Fibroblast of skin of right biceps (primary cell): Measurements from ENCODE around the gene TTC9.
A peak's percentile ranks its signal among the peaks of the same experiment; 100 is the strongest.

Experiments used
- DNase-seq: peaks from one replicate; pipeline ENCODE4 v3.0.0-alpha.2; 2013

Gene TTC9

DNA sequence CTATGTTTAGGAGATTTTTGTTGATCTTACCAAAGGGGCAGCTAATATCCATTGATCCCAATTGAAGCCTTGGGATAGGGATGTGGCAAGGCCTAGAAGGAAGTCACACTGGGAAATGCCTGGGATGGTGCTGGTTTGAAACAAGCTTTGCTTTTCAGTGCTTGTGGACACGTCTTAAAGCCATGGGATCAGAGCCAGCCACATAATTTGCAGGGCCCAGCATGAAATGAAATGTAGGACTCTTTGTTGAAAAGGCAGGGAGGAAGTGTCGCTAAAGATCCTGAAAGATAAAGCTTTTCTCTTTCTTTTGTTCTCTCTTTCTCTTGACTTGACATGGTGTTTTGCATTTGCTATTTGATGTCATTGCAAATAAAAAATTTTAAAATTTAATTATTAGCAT, 5.0 kb downstream of the TTC9 start:
- no peak for DNase-seq

DNA sequence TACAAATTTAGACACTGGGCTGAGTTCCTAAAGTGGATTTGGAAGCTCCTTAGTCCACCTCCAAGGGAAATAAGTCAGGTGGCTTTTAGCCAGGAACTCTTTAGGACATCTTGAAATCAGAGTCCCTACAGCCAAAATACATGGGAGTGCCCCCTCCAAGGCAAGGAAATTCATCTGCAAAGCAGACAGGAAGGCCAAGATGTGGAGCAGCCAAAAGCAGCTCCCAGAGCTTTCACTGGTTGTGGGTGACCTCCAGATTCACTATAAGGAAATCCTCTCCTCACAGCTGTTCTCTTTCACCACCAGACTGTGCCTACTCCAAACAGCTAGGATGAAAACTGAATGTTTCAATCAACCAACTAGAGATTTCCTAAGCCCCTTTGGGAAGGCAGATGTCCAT, 6.6 kb downstream of the TTC9 start:
- no peak for DNase-seq

DNA sequence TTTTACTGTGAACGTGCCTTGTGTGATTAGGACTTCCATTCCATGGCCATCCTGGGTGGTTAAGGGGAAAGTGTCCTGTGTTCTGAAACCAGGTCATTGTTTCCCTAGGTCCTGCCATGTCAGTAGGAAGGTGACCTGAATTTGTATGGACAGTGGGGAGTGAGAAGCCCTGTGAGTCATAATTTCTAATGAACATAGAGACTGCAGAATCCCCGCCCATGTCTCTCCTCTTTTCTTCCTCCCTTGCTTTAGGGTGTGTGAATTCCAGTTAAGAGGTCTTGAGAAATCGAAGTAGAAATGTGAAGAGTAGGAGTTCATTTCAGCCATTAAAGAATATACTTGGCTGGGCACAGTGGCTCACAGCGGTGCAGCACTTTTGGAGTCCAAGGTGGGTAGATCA, 8.1 kb downstream of the TTC9 start:
- DNase-seq = no peak

DNA sequence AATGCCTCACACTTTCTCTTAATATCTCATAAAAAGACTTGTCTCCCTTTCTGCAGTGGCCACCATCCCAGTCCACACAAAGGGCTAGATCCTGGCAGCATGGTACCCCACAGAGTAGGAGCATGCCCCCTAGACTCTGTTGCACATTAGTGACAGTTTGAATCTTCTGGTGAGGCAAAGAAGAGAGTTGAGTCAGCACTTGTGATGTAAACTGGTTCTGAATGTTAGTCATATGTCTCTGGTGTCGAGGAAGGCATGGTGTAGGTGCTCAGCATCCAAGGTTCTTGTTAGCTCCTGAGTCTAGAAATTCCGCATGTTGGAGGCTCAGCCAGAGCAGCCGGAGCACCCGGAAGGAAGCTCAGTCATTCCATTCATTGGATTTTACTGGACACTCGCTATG, 9.8 kb downstream of the TTC9 start:
- no peak for DNase-seq

DNA sequence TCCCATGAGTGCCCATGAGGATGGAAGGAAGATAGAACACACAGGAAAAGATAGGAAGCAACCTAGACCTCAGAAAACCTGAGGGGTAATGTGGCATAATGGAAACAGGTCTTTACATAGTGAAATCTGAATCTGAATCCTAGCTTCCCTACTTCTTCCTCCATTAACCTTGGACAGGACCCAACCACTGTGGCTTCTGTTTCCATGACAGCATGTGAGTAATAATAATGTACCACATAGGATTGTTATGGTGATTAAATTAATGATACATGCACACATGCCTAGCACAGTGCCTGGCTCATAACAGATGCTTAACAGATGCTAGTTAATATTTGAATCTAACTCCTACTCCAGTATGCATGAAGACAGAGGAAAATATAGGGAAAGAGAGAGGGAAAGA, 11.2 kb downstream of the TTC9 start:
- DNase-seq = peak; percentile 16

DNA sequence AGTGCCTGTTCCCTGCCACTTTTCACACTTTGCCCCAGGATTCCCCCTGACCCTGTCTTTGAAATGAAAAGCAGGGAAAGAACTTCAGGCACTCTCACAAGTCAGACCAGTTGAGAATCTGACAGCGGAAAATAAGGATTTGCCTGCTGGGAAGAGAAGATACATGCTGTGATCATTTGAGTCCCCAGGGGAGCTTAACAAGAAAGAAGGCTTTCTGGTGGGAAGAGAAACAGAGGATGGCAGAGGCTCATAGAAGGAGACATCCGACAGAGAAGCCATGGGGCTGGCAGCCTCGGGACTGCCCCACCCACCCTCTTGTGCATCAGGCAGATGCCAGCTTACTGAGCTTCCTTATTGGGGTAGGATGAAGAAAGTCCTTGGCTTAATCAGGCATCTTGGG, 11.9 kb downstream of the TTC9 start:
- no peak for DNase-seq

DNA sequence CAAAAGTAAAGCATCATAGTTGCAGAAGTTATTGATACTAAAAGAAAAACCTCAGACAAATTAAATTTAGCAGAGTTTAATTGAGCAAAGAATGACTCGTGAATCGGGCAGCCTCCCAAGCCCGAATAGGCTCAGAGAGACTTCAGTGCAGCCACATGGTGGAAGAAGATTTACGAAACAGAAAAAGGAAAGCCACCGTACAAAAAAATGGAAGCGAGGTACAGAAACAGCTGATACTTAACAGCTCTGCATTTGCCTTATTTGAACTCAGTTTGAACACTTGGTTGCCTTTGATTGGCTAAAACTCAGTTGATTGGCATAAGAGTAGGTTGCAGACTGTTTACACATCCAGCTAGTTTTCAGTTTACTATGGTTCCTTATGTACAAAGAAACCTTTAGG, 12.9 kb downstream of the TTC9 start:
- no peak for DNase-seq

GRCh38 chr14:70655110-70655826, 13.6 kb downstream of the TTC9 start:
- DNase-seq = no peak

GRCh38 chr14:70658899-70659298, 17.2 kb downstream of the TTC9 start:
- no peak for DNase-seq

- no peak for DNase-seq
Observed at GRCh38 chr14:70660967-70661893, 19.5 kb downstream of the TTC9 start.

DNA sequence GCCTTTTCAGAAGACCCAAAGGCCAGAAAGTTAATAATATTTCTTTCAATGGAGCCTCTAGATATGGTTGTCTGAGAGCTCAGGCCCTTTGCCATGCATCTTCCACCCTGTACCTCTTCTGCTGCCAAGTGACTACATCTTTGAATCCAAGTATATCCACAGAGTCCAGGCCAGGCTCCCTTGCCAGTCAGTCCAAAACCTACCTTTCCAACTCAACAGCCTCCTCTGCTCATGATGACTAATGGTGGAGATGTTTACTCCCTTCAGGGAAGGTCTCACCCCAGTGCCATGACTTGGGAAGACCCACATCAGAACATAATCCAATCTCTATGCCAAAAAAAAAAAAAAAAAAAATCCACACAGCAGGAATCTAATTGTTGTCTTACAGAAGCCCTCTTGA, 20.4 kb downstream of the TTC9 start:
- DNase-seq = no peak

DNA sequence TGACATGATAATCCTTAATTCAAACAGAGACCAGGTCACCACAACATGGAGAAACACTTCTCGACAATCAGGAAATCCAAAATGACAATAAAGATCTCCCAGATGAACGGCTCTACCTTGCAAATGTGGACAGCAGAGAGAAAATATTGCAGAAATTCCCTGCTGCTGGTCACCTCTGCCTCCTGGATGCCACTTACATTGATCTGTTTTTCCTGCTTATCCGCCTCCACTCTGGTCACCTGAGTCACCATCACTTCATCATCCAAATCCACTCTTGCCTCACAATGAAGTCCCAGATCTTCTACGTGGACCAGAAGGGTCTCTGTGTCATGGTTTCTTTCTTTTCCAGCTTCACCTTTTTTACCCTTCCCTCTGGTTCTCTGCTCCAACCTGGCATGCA, 21.1 kb downstream of the TTC9 start:
- no peak for DNase-seq

GRCh38 chr14:70663707-70664179, 22.0 kb downstream of the TTC9 start:
- no peak for DNase-seq

GRCh38 chr14:70664698-70665447, 23.2 kb downstream of the TTC9 start:
- DNase-seq = no peak

- no peak for DNase-seq
Observed at GRCh38 chr14:70665448-70666360, 24.0 kb downstream of the TTC9 start.

GRCh38 chr14:70666361-70666686, 24.6 kb downstream of the TTC9 start:
- peak; percentile 27 for DNase-seq

DNA sequence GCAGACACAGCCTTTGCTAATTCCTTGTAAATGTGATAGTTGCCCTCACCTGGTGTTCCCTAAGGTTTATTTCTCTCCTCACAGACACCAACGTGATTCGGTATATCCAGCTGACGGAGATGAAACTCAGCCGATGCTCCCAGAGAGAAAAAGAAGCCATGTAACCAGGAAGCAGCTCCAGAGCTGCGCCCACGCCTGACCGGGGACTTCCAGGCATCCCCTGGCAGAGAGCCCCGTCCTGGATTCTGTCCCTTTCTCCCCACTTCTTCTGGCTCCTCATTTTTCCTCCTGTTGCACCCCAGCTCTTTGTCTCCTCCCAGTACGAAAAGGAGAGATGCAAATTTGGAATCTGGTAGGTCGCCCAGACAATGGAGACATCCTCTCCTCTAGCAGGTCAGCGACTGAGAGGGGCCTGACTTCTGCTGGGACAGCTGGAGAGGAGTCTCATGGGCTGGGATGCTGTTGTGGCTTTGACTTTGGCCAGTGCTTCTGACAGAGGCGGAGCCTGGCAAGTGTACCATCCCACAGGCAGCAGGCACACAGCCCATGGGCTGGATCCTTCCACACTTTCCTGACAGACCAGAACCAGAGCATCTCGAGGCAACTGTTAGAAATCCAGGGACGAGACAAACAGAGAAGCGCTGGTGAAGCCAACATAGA, 29.4 kb downstream of the TTC9 start:
- no peak for DNase-seq

GRCh38 chr14:70671652-70672644, 30.2 kb downstream of the TTC9 start:
- no peak for DNase-seq

DNA sequence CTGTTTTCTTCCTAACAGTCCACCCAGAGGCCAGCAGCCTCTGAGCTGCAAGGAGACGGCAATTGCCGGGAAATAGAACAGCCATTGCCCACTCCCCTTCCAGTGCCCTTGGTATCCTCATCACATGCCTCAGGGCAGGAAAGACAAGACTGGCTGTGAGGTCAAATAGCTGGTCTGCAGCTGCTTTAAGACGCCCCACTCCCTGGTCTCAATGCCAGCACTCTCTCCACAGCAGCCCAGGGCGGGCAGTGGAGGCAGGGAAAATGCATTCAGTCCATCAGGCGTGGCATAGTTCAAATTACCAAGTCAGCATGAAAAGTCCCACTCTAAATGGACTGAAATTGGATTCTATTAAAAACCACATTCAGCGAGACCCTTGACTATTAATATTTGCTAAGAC, 35.6 kb downstream of the TTC9 start:
- DNase-seq = no peak

DNA sequence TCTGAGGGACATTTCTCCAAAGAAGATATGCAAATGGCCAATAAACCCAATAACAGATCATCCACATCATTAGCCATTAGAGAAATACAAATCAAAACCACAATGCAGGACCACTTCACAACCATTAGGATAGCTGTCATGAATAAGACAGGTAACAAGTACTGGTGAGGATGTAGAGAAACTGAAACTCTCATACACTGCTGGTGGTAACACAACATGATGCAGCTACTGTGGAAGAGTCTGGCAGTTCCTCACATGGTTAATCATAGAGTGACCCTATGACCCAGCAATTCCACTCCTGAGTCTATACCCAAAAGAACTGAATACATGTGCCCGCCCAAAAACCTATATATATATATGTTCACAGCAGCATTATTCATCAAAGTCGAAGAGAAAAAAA, 39.0 kb downstream of the TTC9 start:
- DNase-seq = no peak

GRCh38 chr14:70683983-70684382, 42.3 kb downstream of the TTC9 start:
- no peak for DNase-seq
